Prostate gland (tissue), 2 donors: ENCODE data around the gene GFRA1.

ENCODE experiments used
- CTCF ChIP-seq, 4 experiments: fragments of 200-600 bp in 2 of 4; fragments of 450-650 bp in 2 of 4; sonication (generic) in 2 of 4; IDR thresholded peaks; 1 replicate in 3 of 4; 2 replicates in 1 of 4; pipeline ENCODE4 v1.5.1; 2016 to 2019; ENCODE audit warnings: antibody characterized with exemption in 4 of 4, mild to moderate bottlenecking in 2 of 4, moderate library complexity in 2 of 4
- POLR2AphosphoS5 ChIP-seq: sonication (generic); formaldehyde crosslinking; IDR thresholded peaks from one replicate; pipeline ENCODE4 v1.6.1; 2017; ENCODE audit warnings: antibody characterized with exemption

DNA sequence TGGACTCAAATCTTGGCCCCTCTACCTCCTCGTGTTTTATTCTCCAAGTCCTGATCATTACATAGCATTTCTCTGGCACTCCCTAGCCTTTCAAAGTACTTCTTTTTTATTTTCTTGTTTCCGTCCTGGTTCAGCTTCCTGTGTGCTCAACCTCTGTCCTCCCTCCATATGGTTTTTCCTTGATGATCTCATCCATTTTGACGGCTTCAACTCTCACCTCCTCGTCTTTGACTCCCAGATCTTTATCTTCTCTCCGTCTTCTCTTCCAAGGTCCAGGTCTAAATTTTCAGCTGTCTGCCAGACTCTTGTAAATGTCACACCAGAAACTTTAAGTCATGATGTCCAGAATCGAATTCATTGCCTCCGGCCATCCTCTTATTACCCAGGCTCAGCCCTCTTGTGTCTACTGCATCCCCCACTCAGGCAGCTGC, 23.3 kb upstream of the GFRA1 start:
- no peak for TF ChIP-seq CTCF (IDR thresholded peaks at IDR 0.05)
- no peak for TF ChIP-seq POLR2AphosphoS5
